ENCODE results near the gene ABHD16A.

Gene ABHD16A

DNA sequence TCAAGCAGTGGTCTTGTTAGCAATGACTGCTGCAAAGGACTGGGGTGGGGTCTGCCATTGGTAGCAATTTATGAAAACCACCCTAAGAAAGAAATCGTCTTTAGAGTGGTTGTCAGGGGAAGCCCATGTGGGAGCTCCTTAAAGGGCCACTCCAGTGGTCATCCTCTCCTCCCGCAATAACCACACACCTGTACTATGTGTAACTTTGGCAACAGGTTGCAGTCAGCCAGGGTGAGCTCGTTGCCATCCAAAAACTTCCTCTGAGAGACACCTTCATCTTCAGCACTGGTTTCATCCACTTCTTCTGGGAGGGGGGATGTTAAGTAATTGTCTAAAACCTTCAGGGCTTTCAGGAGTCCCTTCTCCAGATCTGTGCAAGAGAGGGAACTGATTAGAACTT, 28.9 kb upstream of the ABHD16A start:
- Histone ChIP-seq H3K27ac (ENCODE audit: low read depth, low read length) (peak overlapping the region; percentile 97), H3K9me3 (ENCODE audit: control insufficient read depth in 5 of 5, low read length in 5 of 5) (no peaks in the 10 kb centered on the region), H3K27me3 (ENCODE audit: control insufficient read depth in 5 of 5, insufficient read depth in 4 of 5, low read length in 5 of 5) (no peaks in the 10 kb centered on the region), H3K36me3 (ENCODE audit: control insufficient read depth in 5 of 5, insufficient read depth in 5 of 5, low read length in 5 of 5) (peaks cover 7 to 48% (median 42%) of the 10 kb centered on the region in 5 donors), H3K9ac (ENCODE audit: low read length in 5 of 5) (no peak overlapping the region), H3K4me3 (ENCODE audit: low read depth in 1 of 5, low read length in 5 of 5) (no peak overlapping the region), H3K4me1 (ENCODE audit: control insufficient read depth in 5 of 5, insufficient read depth in 5 of 5, low read length in 5 of 5) (peaks cover 11 to 80% (median 67%) of the 10 kb centered on the region in 5 donors)

DNA sequence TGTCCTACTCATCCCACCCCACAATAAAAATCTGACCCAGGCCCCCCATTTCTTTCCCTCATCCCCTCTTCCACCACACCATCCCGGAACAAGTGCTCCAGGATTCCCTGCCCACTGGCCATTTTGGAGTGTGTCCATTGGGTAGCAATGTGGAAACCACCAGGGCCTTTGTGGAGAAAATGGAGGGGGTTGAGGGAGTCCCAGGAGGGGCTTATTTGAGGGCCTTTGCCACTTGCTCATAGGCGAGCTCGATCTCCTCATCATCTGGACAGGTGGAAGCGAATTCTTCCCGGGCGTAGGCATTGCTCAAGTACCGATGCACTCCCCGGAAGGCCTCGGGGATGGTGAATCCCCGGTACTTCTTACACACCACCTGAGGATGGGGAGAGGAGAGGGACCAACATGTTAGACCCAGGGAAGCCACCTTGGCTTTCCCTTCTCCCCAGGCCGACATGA, 27.5 kb upstream of the ABHD16A start:
- H3K9me3 ChIP-seq (ENCODE audit: control insufficient read depth in 5 of 5, low read length in 5 of 5), result no peaks in the 10 kb centered on the region
- H3K27ac ChIP-seq (ENCODE audit: low read depth, low read length), result peak overlapping the region; percentile 97
- H3K9ac ChIP-seq (ENCODE audit: low read length in 5 of 5), result peak overlapping the region in 2 of 5 donors; percentile 90 to 91
- H3K4me1 ChIP-seq (ENCODE audit: control insufficient read depth in 5 of 5, insufficient read depth in 5 of 5, low read length in 5 of 5), result peaks cover 11 to 86% (median 72%) of the 10 kb centered on the region in 5 donors
- no peaks in the 10 kb centered on the region for H3K27me3 ChIP-seq (ENCODE audit: control insufficient read depth in 5 of 5, insufficient read depth in 4 of 5, low read length in 5 of 5)
- H3K36me3 ChIP-seq (ENCODE audit: control insufficient read depth in 5 of 5, insufficient read depth in 5 of 5, low read length in 5 of 5), result peaks cover 19 to 62% (median 56%) of the 10 kb centered on the region in 5 donors
- peak overlapping the region in 4 of 5 donors; percentile 36 to 98 (median 94) for H3K4me3 ChIP-seq (ENCODE audit: low read depth in 1 of 5, low read length in 5 of 5)

DNA sequence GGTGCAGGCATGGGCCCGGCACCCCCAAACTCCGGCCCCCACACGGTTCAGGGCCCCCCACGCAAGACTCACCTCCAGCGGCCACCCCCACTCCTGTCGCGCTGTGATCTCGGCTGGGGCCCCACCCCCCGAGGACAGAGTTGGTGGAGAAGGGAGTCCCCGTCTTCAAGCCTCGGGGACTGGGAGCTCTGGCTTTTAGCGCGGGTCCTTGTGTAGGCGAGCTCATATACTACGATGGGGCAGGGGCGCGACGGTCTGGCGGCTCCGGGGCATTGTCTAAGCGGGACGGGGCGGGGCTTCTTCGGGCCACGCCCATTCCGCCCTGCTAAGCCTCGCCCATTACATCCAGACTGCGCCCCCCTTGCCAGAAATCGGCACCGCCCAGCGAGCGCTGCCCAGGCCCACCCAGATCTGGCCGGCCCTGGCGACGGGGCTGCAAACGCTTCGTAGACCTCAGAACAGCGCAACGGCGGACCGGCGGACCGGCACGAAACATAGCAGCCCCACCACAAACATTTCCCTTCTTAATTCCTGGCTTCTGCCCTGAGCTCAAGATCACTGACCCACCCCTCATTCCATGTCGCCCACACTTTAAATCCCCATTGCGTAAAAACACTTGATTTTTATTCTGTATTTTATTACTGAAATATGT, 27.0 kb upstream of the ABHD16A start:
- Histone ChIP-seq H3K4me3 (ENCODE audit: low read depth in 1 of 5, low read length in 5 of 5) (peak overlapping the region; percentile 93 to 98 (median 96)), H3K9ac (ENCODE audit: low read length in 5 of 5) (peak overlapping the region in 4 of 5 donors; percentile 81 to 91 (median 88)), H3K27ac (ENCODE audit: low read depth, low read length) (peak overlapping the region; percentile 97), H3K4me1 (ENCODE audit: control insufficient read depth in 5 of 5, insufficient read depth in 5 of 5, low read length in 5 of 5) (peaks cover 11 to 81% (median 67%) of the 10 kb centered on the region in 5 donors), H3K27me3 (ENCODE audit: control insufficient read depth in 5 of 5, insufficient read depth in 4 of 5, low read length in 5 of 5) (no peaks in the 10 kb centered on the region), H3K9me3 (ENCODE audit: control insufficient read depth in 5 of 5, low read length in 5 of 5) (no peaks in the 10 kb centered on the region), H3K36me3 (ENCODE audit: control insufficient read depth in 5 of 5, insufficient read depth in 5 of 5, low read length in 5 of 5) (peaks cover 20 to 65% (median 58%) of the 10 kb centered on the region in 5 donors)

DNA sequence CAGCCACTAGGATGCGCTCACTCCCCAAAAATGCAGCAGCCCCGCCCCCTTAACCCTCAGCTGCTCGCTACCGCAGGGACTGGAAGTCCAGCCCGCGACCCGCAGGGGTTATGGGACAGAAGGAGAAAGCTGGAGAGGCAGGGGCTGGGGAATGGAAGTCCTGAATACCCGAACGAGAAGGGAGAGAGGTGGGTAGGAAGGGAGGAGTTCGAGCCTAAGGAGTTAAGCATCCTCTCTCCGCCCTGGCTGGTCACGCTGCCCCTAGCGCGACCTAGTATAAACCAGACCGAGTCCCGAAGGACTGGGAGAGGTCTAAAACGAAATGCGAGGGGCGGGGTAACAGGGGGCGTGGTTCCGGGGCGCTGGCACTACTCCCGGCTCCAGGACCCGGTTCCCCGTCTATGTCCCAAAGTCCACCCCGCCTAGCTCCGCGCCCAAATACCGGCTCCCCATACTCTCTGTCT, 26.4 kb upstream of the ABHD16A start:
- peak overlapping the region; percentile 77 to 91 (median 86) for H3K9ac ChIP-seq (ENCODE audit: low read length in 5 of 5)
- H3K4me3 ChIP-seq (ENCODE audit: low read depth in 1 of 5, low read length in 5 of 5), result peak overlapping the region; percentile 93 to 98 (median 96)
- H3K36me3 ChIP-seq (ENCODE audit: control insufficient read depth in 5 of 5, insufficient read depth in 5 of 5, low read length in 5 of 5), result peaks cover 20 to 66% (median 60%) of the 10 kb centered on the region in 5 donors
- H3K9me3 ChIP-seq (ENCODE audit: control insufficient read depth in 5 of 5, low read length in 5 of 5), result no peaks in the 10 kb centered on the region
- peaks cover 11 to 75% (median 61%) of the 10 kb centered on the region in 5 donors for H3K4me1 ChIP-seq (ENCODE audit: control insufficient read depth in 5 of 5, insufficient read depth in 5 of 5, low read length in 5 of 5)
- peak overlapping the region; percentile 97 for H3K27ac ChIP-seq (ENCODE audit: low read depth, low read length)
- H3K27me3 ChIP-seq (ENCODE audit: control insufficient read depth in 5 of 5, insufficient read depth in 4 of 5, low read length in 5 of 5), result no peaks in the 10 kb centered on the region

DNA sequence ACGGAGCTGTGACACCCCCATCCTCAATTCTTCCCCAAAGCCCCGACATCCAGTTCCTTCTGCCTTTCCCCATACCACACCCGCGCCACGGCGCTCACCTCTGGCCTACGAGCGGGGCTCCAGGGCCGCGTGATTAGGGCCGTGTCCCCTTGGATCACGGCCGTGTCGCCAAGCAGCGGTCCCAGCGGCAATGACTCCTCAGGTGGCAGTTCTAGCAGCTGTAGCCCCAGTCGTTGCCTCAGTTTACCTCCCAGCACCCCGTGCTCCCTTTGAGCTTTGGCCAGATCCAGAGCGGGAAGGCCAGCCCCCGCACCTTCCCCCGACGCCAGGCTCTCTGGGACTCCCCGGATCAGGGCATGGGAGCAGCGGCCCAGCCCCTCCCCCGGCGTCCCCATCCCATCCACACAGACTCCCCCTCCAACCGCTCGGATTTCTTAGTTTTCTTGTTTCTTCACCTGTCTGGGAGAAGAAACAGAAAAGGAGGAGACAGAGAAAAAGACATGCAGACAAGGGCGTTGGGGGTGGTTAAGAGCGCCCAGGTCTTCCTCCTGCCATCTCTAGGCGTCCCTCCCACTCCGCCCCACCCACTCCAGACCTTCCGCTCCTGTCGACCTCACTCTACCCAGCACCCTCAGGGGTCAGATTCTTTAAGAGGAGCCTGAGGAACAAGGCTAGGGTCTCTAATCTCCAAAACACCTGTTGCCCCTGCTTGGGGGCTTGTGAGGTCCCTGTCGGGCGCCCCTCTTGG, 25.8 kb upstream of the ABHD16A start, which contains the start of gene DDAH2:
DDAH2 (minus strand) TSS at position 533 of the 748 bp plus-strand sequence; CDS start at position 395, 138 bp downstream.
- peak within 1 kb of the TSS; percentile 97 for H3K27ac ChIP-seq (ENCODE audit: low read depth, low read length)
- no peaks in the 10 kb centered on the region for H3K27me3 ChIP-seq (ENCODE audit: control insufficient read depth in 5 of 5, insufficient read depth in 4 of 5, low read length in 5 of 5)
- H3K4me3 ChIP-seq (ENCODE audit: low read depth in 1 of 5, low read length in 5 of 5), result peak within 1 kb of the TSS; percentile 93 to 98 (median 96)
- H3K9ac ChIP-seq (ENCODE audit: low read length in 5 of 5), result peak within 1 kb of the TSS; percentile 77 to 91 (median 86)
- H3K9me3 ChIP-seq (ENCODE audit: control insufficient read depth in 5 of 5, low read length in 5 of 5), result no peaks in the 10 kb centered on the region
- peaks cover 20 to 68% (median 57%) of the 10 kb centered on the region in 5 donors for H3K36me3 ChIP-seq (ENCODE audit: control insufficient read depth in 5 of 5, insufficient read depth in 5 of 5, low read length in 5 of 5)
- peaks cover 6 to 69% (median 55%) of the 10 kb centered on the region in 5 donors for H3K4me1 ChIP-seq (ENCODE audit: control insufficient read depth in 5 of 5, insufficient read depth in 5 of 5, low read length in 5 of 5)

DNA sequence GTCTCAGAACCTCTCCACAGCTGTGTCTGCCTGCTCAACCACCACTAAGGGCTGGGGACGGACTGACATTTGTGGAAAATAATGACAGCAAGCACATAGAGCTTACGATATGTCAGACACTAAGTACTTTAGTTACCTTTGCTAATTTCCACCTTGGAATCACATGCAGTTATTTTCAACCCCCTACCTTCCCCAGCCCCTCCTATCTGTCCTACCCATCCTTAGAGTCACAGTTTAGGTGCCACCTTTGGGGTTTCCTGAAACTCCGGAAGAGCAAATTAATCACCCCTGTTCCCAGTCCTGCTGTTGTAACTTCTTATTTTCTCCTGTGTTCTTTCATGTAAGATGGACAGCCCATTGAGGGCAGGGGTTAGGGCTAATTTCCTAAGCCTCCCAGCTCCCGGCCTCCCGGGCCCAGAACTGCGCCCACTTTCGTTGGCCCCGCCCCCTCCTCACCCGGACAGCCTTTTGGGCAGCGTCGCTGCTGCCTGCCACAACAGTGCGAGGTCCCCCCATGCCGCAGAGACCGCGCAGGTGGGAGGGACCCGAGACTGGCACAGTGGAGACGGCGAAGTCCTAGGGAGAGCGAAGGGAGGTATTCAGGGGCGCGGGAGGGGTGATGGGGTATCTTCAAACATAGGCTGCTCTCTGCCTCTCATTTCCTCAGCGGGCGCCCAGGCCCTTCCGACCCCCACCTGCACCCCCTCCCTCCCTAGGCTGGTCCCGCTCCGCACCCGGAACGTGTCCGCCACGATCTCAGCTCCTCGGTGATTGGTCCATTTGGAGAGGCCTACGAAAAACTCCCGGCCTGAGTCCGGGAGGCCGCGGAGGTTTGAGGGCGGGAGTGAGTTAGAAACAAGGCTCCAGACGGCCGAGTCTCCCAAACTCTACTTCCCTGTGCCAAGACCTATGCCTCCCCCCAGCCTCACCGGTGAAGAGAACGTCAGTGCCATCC, 24.9 kb upstream of the ABHD16A start:
- H3K36me3 ChIP-seq (ENCODE audit: control insufficient read depth in 5 of 5, insufficient read depth in 5 of 5, low read length in 5 of 5), result peaks cover 20 to 59% (median 47%) of the 10 kb centered on the region in 5 donors
- peak overlapping the region; percentile 77 to 91 (median 86) for H3K9ac ChIP-seq (ENCODE audit: low read length in 5 of 5)
- H3K27ac ChIP-seq (ENCODE audit: low read depth, low read length), result peak overlapping the region; percentile 97
- H3K4me3 ChIP-seq (ENCODE audit: low read depth in 1 of 5, low read length in 5 of 5), result peak overlapping the region; percentile 93 to 98 (median 96)
- H3K4me1 ChIP-seq (ENCODE audit: control insufficient read depth in 5 of 5, insufficient read depth in 5 of 5, low read length in 5 of 5), result peaks cover 6 to 61% (median 46%) of the 10 kb centered on the region in 5 donors
- no peaks in the 10 kb centered on the region for H3K27me3 ChIP-seq (ENCODE audit: control insufficient read depth in 5 of 5, insufficient read depth in 4 of 5, low read length in 5 of 5)
- no peaks in the 10 kb centered on the region for H3K9me3 ChIP-seq (ENCODE audit: control insufficient read depth in 5 of 5, low read length in 5 of 5)

DNA sequence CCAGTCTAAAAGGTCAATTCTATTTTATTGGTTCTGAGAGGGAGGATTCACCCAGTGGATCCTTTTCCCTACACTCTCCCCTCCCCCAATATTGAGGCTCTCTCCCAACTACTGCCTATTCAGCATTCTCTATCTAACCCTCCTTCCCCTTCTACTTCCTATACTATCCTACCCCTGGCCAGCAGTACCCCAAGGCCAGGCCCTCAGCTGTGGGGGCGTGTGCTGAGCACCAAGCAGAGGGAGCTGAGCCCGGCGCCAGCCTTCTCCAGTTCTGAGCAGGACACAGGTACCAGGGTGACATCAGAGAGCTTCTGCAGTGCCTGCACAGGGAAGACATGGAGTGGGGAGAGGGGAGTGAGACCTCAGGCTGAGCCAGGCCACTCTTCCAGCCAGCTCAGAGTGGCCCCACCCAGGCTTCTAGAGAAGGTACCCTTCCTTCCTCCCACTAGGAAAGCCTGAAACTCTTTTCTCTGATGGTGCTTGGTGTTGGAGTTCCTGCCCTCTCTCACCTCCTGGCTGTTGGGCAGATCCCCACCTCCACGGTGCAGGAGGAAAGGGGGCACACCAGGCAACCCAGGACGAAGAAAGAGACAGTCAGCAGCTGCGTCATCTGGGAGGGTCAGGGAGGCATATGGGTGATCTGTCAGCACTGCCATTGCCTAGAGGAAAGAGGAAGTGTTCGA, 24.1 kb upstream of the ABHD16A start:
- peaks cover 18 to 51% (median 41%) of the 10 kb centered on the region in 5 donors for H3K36me3 ChIP-seq (ENCODE audit: control insufficient read depth in 5 of 5, insufficient read depth in 5 of 5, low read length in 5 of 5)
- H3K27ac ChIP-seq (ENCODE audit: low read depth, low read length), result peak overlapping the region; percentile 97
- H3K9me3 ChIP-seq (ENCODE audit: control insufficient read depth in 5 of 5, low read length in 5 of 5), result no peaks in the 10 kb centered on the region
- H3K27me3 ChIP-seq (ENCODE audit: control insufficient read depth in 5 of 5, insufficient read depth in 4 of 5, low read length in 5 of 5), result no peaks in the 10 kb centered on the region
- H3K4me1 ChIP-seq (ENCODE audit: control insufficient read depth in 5 of 5, insufficient read depth in 5 of 5, low read length in 5 of 5), result peaks cover 6 to 56% (median 45%) of the 10 kb centered on the region in 5 donors
- peak overlapping the region; percentile 0 to 98 (median 93) for H3K4me3 ChIP-seq (ENCODE audit: low read depth in 1 of 5, low read length in 5 of 5)
- peak overlapping the region in 2 of 5 donors; percentile 32 to 45 for H3K9ac ChIP-seq (ENCODE audit: low read length in 5 of 5)

DNA sequence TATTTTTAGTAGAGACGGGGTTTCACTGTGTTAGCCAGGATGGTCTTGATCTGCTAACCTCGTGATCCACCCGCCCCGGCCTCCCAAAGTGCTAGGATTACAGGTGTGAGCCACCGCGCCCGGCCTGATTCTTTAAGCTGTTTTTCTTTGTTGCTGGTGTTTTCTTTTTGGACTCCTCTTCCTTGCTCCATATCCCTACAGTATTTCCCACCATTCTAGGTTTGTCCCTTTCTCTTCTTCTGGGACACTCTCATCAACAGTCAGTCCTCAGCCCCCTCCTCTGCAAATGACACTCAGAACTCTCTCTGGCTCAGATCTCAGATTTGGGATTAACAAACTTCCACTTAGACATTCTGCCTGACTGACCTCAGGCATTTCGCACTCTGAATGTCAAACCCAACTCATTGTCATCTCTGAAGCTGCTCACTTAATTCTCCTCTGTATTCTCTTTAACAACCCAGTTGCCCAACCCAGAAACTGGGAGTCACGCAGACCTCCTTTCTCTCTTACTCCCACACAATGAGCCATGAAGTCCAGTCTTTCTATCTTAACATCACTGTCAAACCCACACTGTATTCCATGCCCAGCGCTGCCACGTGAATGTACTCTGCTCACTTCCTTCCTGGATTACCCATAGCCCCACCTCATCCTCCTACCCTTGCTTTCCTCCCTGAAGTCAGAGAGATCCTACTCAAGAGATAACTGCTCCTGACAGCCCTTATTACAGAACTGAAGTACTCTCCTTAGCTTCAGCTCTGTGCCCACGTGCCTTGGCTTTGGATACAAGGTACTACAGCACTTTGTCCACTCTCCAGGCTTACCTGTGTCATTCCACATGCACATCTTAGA, 22.6 kb upstream of the ABHD16A start:
- H3K9me3 ChIP-seq (ENCODE audit: control insufficient read depth in 5 of 5, low read length in 5 of 5), result no peaks in the 10 kb centered on the region
- peaks cover 3 to 44% (median 37%) of the 10 kb centered on the region in 5 donors for H3K4me1 ChIP-seq (ENCODE audit: control insufficient read depth in 5 of 5, insufficient read depth in 5 of 5, low read length in 5 of 5)
- H3K36me3 ChIP-seq (ENCODE audit: control insufficient read depth in 5 of 5, insufficient read depth in 5 of 5, low read length in 5 of 5), result peaks cover 13 to 39% (median 27%) of the 10 kb centered on the region in 5 donors
- H3K27ac ChIP-seq (ENCODE audit: low read depth, low read length), result no peak overlapping the region
- H3K27me3 ChIP-seq (ENCODE audit: control insufficient read depth in 5 of 5, insufficient read depth in 4 of 5, low read length in 5 of 5), result no peaks in the 10 kb centered on the region
- H3K9ac ChIP-seq (ENCODE audit: low read length in 5 of 5), result no peak overlapping the region
- no peak overlapping the region for H3K4me3 ChIP-seq (ENCODE audit: low read depth in 1 of 5, low read length in 5 of 5)
